Vagina (tissue), 2 donors: ENCODE results near the gene SLC17A9. TPM values are rescaled to one million over a fixed set of nuclear protein-coding genes. Genes with fewer than 3 reads are reported as not detected.

ENCODE experiments used
- DNase-seq, 2 donors: peaks; one replicate each; pipeline ENCODE4 v3.0.0-alpha.2; 2017; ENCODE audit errors: extremely low spot score in 2 of 2
- H3K27ac ChIP-seq: fragments of 200-600 bp; sonication (generic); one replicate; pipeline ENCODE4 v1.5.1; 2019
- H3K27me3 ChIP-seq: fragments of 200-600 bp; sonication (generic); one replicate; pipeline ENCODE4 v1.5.1; 2019
- H3K36me3 ChIP-seq, 2 donors: fragments of 200-600 bp; sonication (generic); one replicate each; pipeline ENCODE4 v1.5.1; 2017 to 2019
- H3K4me1 ChIP-seq: fragments of 200-600 bp; sonication (generic); one replicate; pipeline ENCODE4 v1.5.1; 2019
- H3K4me3 ChIP-seq, 2 donors: fragments of 200-600 bp; sonication (generic); 1 replicate in 1 of 2; 2 replicates in 1 of 2; pipeline ENCODE4 v1.5.1; 2016 to 2019
- H3K9me3 ChIP-seq: fragments of 200-600 bp; sonication (generic); one replicate; pipeline ENCODE4 v1.5.1; 2019
- POLR2A ChIP-seq, 2 donors: fragments of 450-650 bp; IDR thresholded peaks; one replicate each; pipeline ENCODE4 v1.6.1; 2017; ENCODE audit warnings: antibody characterized with exemption in 2 of 2, mild to moderate bottlenecking in 2 of 2, moderate library complexity in 2 of 2
- POLR2AphosphoS5 ChIP-seq, 2 donors: sonication (generic); formaldehyde crosslinking; IDR thresholded peaks; one replicate each; pipeline ENCODE4 v1.9.0; 2017; ENCODE audit warnings: antibody characterized with exemption in 2 of 2, mild to moderate bottlenecking in 2 of 2, low read depth in 1 of 2; ENCODE audit not compliant: insufficient read depth in 1 of 2
- intact Hi-C: fragments of 100-400 bp; cut with DNase I; formaldehyde crosslinking; loops from one replicate; pipeline ENCODE4 v1.15.1; 2023
- total RNA-seq: library from RNA; depleted of rRNA; stranded (reverse); fragments of >200 nt; gene quantifications from one replicate; pipeline ENCODE4 v1.2.3, GENCODE V29; 2016
- TF ChIP-seq, protein P1 (sequence below), 3 experiments: fragments of 450-650 bp in 2 of 3; fragments of 200-600 bp in 1 of 3; sonication (generic) in 1 of 3; IDR thresholded peaks; one replicate each; pipeline ENCODE4 v1.5.1; 2017 to 2019; ENCODE audit warnings: antibody characterized with exemption in 3 of 3, mild to moderate bottlenecking in 2 of 3, moderate library complexity in 2 of 3

SLC17A9 gene
- total RNA-seq, 1 donor from 2014 or later, result 2.5 TPM

DNA sequence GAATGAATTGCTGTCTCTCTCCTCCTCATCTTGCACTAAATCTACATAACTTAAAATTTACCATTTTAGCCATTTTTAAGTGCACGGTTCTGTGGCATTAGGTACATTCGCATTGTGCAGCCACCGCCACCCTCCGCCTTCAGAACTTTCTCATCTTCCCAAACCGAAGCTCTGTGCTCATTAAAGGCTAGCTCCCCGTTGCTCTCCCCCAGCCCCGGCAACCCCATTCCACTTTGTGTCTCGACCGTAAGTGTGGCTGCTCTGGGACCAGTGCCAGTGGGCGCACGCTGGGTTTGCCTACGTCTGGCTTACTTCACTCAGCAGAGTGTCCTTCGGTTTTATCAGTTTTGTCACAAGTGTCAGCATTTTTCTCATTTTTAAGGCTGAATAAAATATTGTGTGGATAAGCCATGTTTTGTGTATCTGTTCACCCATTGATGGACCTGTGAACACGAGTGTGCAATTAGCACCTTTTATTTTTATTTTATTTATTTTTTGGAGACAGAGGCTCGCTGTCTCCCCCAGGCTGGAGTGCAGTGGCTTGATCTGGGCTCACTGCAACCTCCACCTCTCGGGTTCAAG is 16.8 kb downstream of the SLC17A9 start:
- intact Hi-C loops, result no loop called here
- H3K36me3 ChIP-seq, result no peaks in the 10 kb centered on the region
- H3K4me1 ChIP-seq, result peaks cover 12% of the 10 kb centered on the region
- no peak overlapping the region for H3K4me3 ChIP-seq
- no peaks in the 10 kb centered on the region for H3K9me3 ChIP-seq
- no peak overlapping the region for H3K27ac ChIP-seq
- H3K27me3 ChIP-seq, result peaks cover 11% of the 10 kb centered on the region
- TF ChIP-seq POLR2A (IDR thresholded peaks at IDR 0.05) (no peak), POLR2AphosphoS5 (IDR thresholded peaks at IDR 0.05; ENCODE audit: insufficient read depth in 1 of 2, low read depth in 1 of 2) (no peak)
- TF ChIP-seq, protein P1, sequence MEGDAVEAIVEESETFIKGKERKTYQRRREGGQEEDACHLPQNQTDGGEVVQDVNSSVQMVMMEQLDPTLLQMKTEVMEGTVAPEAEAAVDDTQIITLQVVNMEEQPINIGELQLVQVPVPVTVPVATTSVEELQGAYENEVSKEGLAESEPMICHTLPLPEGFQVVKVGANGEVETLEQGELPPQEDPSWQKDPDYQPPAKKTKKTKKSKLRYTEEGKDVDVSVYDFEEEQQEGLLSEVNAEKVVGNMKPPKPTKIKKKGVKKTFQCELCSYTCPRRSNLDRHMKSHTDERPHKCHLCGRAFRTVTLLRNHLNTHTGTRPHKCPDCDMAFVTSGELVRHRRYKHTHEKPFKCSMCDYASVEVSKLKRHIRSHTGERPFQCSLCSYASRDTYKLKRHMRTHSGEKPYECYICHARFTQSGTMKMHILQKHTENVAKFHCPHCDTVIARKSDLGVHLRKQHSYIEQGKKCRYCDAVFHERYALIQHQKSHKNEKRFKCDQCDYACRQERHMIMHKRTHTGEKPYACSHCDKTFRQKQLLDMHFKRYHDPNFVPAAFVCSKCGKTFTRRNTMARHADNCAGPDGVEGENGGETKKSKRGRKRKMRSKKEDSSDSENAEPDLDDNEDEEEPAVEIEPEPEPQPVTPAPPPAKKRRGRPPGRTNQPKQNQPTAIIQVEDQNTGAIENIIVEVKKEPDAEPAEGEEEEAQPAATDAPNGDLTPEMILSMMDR (IDR thresholded peaks at IDR 0.05), result no peak
- no peak for DNase-seq

GRCh38 chr20:62969939-62970306 is 17.4 kb downstream of the SLC17A9 start:
- Histone ChIP-seq H3K4me3 (no peak overlapping the region), H3K36me3 (no peaks in the 10 kb centered on the region), H3K27ac (no peak overlapping the region), H3K9me3 (no peaks in the 10 kb centered on the region), H3K27me3 (peaks cover 16% of the 10 kb centered on the region), H3K4me1 (peaks cover 12% of the 10 kb centered on the region)
- no peak for DNase-seq
- TF ChIP-seq POLR2AphosphoS5 (IDR thresholded peaks at IDR 0.05; ENCODE audit: insufficient read depth in 1 of 2, low read depth in 1 of 2) (no peak), POLR2A (IDR thresholded peaks at IDR 0.05) (no peak)
- TF ChIP-seq, protein P1 (IDR thresholded peaks at IDR 0.05), result no peak
- intact Hi-C loops, result no loop called here

DNA sequence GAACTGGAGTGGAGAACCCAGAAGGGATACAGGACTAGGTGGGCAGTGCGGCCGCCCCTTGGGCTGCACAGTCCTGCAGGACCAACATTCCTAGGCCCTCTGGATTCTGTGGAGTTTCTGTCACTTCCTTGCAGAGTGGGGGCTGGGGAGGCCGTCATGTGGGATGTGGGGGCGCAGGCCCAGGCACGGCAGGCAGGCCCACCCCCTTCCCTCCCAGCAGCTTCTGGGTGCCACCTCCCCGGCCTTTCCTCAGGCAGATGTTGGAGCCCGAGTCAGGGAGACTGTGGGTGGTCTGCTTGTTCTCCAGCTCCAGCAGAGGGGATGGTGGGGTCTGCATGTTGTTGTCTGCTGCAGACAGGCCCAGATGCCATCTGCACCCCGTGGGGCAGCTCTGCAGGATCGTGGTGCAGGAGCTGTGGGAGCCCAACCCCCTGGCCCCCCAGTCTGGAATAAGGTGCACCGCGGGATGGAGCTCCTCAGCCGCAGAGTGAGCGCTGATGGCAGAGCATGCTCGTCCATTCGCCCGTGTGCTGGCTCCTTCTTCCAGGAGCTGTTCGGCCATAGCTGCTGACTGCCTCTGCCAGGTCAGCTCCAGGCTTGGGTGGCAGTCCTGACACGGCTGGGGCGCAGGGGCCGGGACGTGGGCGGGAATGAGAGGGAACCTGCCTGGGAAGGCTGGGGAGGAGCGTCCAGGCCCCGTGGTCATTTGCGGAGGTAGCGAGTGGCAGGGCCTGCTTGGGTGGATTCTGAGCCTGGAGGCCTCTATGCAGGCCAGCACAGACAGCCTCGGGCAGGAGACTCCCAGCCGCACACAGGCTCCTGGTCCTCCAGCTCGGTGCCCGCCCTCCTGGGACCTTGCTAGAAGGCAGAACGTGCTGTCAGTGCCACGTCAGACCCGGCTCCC is 18.1 kb downstream of the SLC17A9 start:
- TF ChIP-seq, protein P1 (IDR thresholded peaks at IDR 0.05), result no peak
- no peak for TF ChIP-seq POLR2AphosphoS5 (IDR thresholded peaks at IDR 0.05; ENCODE audit: insufficient read depth in 1 of 2, low read depth in 1 of 2)
- H3K36me3 ChIP-seq, result no peaks in the 10 kb centered on the region
- H3K9me3 ChIP-seq, result no peaks in the 10 kb centered on the region
- intact Hi-C loops, result no loop called here
- no peak for DNase-seq
- peaks cover 12% of the 10 kb centered on the region for H3K4me1 ChIP-seq
- peaks cover 16% of the 10 kb centered on the region for H3K27me3 ChIP-seq
- no peak overlapping the region for H3K27ac ChIP-seq
- no peak overlapping the region for H3K4me3 ChIP-seq

DNA sequence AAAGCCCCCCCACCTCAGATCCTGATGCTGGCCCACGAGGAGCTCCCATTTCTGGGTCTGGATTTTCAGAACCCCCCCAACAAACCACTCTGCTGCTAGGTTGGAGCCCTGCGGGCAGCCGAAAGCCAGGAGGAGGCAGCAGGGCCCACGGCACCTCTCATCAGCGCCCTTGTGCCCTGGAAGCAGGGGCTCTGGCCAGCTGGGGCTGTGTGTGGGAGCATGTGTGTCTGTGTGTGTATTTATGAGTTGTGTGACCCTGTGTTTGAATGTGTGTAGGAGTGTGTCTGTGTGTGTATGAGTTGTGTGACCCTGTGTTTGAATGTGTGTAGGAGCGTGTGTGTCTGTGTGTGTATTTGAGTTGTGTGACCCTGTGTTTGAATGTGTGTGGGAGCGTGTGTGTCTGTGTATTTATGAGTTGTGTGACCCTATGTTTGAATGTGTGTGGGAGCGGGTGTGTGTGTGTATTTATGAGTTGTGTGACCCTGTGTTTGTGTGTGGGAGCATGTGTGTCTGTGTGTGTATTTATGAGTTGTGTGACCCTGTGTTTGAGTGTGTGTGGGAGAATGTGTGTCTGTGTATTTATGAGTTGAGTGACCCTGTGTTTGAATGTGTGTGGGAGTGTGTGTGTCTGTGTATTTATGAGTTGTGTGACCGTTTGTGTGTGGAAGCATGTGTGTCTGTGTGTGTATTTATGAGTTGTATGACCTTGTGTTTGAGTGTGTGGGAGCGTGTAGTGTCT is 18.9 kb downstream of the SLC17A9 start:
- Histone ChIP-seq H3K27me3 (peaks cover 16% of the 10 kb centered on the region), H3K9me3 (no peaks in the 10 kb centered on the region), H3K36me3 (no peaks in the 10 kb centered on the region), H3K27ac (no peak overlapping the region), H3K4me1 (peaks cover 12% of the 10 kb centered on the region), H3K4me3 (no peak overlapping the region)
- DNase-seq, result no peak
- intact Hi-C loops, result no loop called here
- TF ChIP-seq, protein P1 (IDR thresholded peaks at IDR 0.05), result no peak
- TF ChIP-seq POLR2AphosphoS5 (IDR thresholded peaks at IDR 0.05; ENCODE audit: insufficient read depth in 1 of 2, low read depth in 1 of 2) (no peak), POLR2A (IDR thresholded peaks at IDR 0.05) (no peak)
